Measurements from ENCODE around the gene SLC49A4. TPM values are rescaled to one million over a fixed set of nuclear protein-coding genes. Genes with fewer than 3 reads are reported as not detected.

SLC49A4 gene
- total and polyA plus RNA-seq, 2 of the 8 experiments (the other 6 are each of a cell fraction or from before 2014, with no cell fraction given), result 9.5 to 10.2 TPM

DNA sequence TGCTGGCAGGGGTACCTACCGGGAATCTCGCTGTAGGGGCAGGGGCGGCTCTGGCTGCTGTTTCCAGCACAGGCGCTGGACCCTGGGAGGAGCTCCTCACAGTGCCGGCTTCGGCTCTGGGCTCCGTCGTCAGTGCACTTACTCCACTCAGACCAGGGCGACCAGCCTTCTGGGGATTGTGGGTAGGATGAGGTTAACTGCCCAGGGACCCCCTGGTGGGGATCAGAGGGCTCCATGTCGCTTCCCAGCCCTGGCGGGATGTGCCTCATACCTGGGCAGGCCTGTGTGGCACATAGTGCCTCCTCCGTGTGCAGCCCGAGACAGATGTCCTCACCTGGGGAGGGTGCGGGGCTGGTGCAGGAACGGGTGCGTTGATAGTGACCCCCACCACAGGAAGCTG lies 117.0 kb downstream of the SLC49A4 start (continued):
- TF ChIP-seq TAF1 (IDR thresholded peaks at IDR 0.05; ENCODE audit: low read depth, low read length) (no peak), TAF7 (optimal IDR thresholded peaks at IDR 0.05; ENCODE audit: borderline replicate concordance, low read depth, low read length) (no peak)

All from H1 (cell line).